ENCODE measurements around the gene LYPLA2.

DNA sequence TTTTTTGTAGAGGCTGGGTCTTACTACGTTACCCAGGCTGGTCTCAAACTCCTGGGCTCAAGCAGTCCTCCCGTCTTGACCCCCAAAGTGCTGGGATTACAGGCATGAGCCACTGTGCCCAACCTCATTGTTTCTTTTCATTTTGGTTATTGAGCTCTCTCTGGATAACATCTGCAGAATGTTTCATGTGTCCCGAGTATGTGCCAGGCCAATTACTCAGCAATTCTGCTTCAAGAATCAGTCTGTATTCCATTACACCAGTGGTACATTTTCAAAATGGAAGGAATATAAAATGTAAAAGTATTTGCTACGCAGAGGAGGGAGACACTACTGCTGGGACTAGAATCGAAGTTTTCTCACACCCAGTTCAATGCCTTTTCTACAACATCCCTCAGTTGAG lies 49.3 kb upstream of the LYPLA2 start:
- TF ChIP-seq EZH2phosphoT487 (IDR thresholded peaks at IDR 0.05; ENCODE audit: insufficient read depth, low read depth) (no peak), EZH2 (IDR thresholded peaks at IDR 0.05; ENCODE audit: insufficient read depth, poor library complexity, severe bottlenecking) (no peak)

Data from GM23248 (cell line).